NT2/D1 (cell line): Measurements from ENCODE around the gene DDX5.

Experiments used
- YY1 ChIP-seq: IDR thresholded peaks from 2 replicates; pipeline ENCODE4 v1.6.1; 2011; ENCODE audit not compliant: insufficient read length, insufficient read depth
- ZNF274 ChIP-seq: IDR thresholded peaks from 2 replicates; pipeline ENCODE4 v1.6.1; 2011; ENCODE audit warnings: mild to moderate bottlenecking, low read depth, low read length

DNA sequence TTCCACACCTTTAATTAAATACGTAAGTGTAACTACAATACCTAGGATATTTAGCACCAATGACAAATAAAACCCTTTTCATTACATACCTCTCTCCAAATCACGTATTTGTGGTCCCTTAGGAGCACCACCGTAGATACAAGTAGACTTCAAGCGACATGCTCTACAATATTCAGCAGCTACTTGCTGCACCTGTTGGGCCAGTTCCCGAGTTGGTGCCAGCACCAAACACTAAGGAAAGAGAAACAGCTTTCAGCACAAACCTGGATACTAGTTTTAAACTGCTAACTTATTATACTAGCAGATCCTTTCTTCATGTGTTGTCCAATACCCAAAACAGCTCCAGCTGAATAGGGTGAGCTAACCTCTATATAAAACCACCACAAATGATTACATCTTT lies 2.7 kb downstream of the DDX5 start:
- no peak for TF ChIP-seq ZNF274
- no peak for TF ChIP-seq YY1
